GM23338 (cell line): ENCODE results near the gene PRPF4. TPM values are rescaled to one million over a fixed set of nuclear protein-coding genes. Genes with fewer than 3 reads are reported as not detected.

ENCODE experiments used
- ATAC-seq: fragments of 200-7000 bp; cut with Tn5 transposase; 3 replicates; pipeline ENCODE4 v1.9.1; 2020
- DNase-seq: peaks from one replicate; pipeline ENCODE4 v3.0.0-alpha.2; 2015; ENCODE audit warnings: low spot score
- H2AFZ ChIP-seq: fragments of 200-600 bp; sonication (generic); 2 replicates; pipeline ENCODE4 v1.8.0; 2016; ENCODE audit warnings: antibody characterized with exemption, mild to moderate bottlenecking, moderate library complexity
- H3F3A ChIP-seq: fragments of 200-600 bp; sonication (generic); replicated peaks from 2 replicates; pipeline ENCODE4 v1.8.0; 2017; ENCODE audit warnings: antibody characterized with exemption, mixed run types, low read depth
- H3K27ac ChIP-seq: fragments of 200-600 bp; sonication (generic); 2 replicates; pipeline ENCODE4 v1.6.1; 2016; ENCODE audit warnings: low read depth
- H3K27me3 ChIP-seq: fragments of 200-600 bp; sonication (generic); 2 replicates; pipeline ENCODE4 v1.8.0; 2016; ENCODE audit warnings: mild to moderate bottlenecking, mixed run types, moderate library complexity; ENCODE audit not compliant: insufficient read depth
- H3K36me3 ChIP-seq: fragments of 200-600 bp; sonication (generic); 2 replicates; pipeline ENCODE4 v1.8.0; 2016; ENCODE audit warnings: mild to moderate bottlenecking; ENCODE audit not compliant: insufficient read depth
- H3K4me1 ChIP-seq: fragments of 200-600 bp; sonication (generic); 2 replicates; pipeline ENCODE4 v1.8.0; 2016; ENCODE audit warnings: mild to moderate bottlenecking, moderate library complexity; ENCODE audit not compliant: insufficient read depth
- H3K4me2 ChIP-seq: fragments of 200-600 bp; sonication (generic); 2 replicates; pipeline ENCODE4 v1.7.1; 2017; ENCODE audit warnings: mixed run types
- H3K4me3 ChIP-seq: fragments of 200-600 bp; sonication (generic); 2 replicates; pipeline ENCODE4 v1.6.1; 2016; ENCODE audit warnings: mixed run types
- H3K79me2 ChIP-seq: fragments of 200-600 bp; sonication (generic); replicated peaks from 2 replicates; pipeline ENCODE4 v1.8.0; 2017; ENCODE audit warnings: mild to moderate bottlenecking; ENCODE audit not compliant: insufficient read depth
- H3K9me2 ChIP-seq: fragments of 200-600 bp; sonication (generic); 2 replicates; pipeline ENCODE4 v1.8.0; 2017; ENCODE audit not compliant: insufficient read depth
- H4K20me1 ChIP-seq: fragments of 200-600 bp; sonication (generic); replicated peaks from 2 replicates; pipeline ENCODE4 v1.8.0; 2017; ENCODE audit warnings: mild to moderate bottlenecking; ENCODE audit not compliant: insufficient read depth
- H3K27ac Mint-ChIP-seq: 2 replicates; pipeline ENCODE4 v1.8.0; 2020; ENCODE audit warnings: inconsistent platforms, mild to moderate bottlenecking, moderate library complexity, mixed read lengths
- H3K27me3 Mint-ChIP-seq: 3 replicates; pipeline ENCODE4 v1.8.0; 2022; ENCODE audit warnings: low read depth, mild to moderate bottlenecking, moderate library complexity, mixed read lengths, inconsistent platforms; ENCODE audit not compliant: insufficient read depth, poor library complexity
- H3K36me3 Mint-ChIP-seq: 3 replicates; pipeline ENCODE4 v1.8.0; 2021; ENCODE audit warnings: low read depth, mild to moderate bottlenecking, inconsistent platforms, moderate library complexity, mixed read lengths
- H3K4me1 Mint-ChIP-seq: 3 replicates; pipeline ENCODE4 v1.8.0; 2020; ENCODE audit warnings: mild to moderate bottlenecking, inconsistent platforms, mixed read lengths
- H3K4me3 Mint-ChIP-seq: 3 replicates; pipeline ENCODE4 v1.8.0; 2021; ENCODE audit warnings: moderate library complexity, mild to moderate bottlenecking, inconsistent platforms, mixed read lengths
- H3K9me3 Mint-ChIP-seq: 3 replicates; pipeline ENCODE4 v1.8.0; 2020; ENCODE audit warnings: moderate library complexity, mild to moderate bottlenecking, inconsistent platforms, mixed read lengths
- CREB1 ChIP-seq: fragments of 250-450 bp; sonication (Bioruptor Pico); IDR thresholded peaks from 2 replicates; pipeline ENCODE4 v1.5.0; 2020; ENCODE audit warnings: low read depth, mild to moderate bottlenecking, moderate library complexity
- EZH2 ChIP-seq: fragments of 200-600 bp; sonication (generic); IDR thresholded peaks from one replicate; pipeline ENCODE4 v1.8.0; 2017; ENCODE audit warnings: antibody characterized with exemption, mild to moderate bottlenecking, low read depth; ENCODE audit not compliant: unreplicated experiment
- EZH2phosphoT487 ChIP-seq: fragments of 200-600 bp; sonication (generic); IDR thresholded peaks from one replicate; pipeline ENCODE4 v1.8.1; 2018; ENCODE audit warnings: antibody characterized with exemption; ENCODE audit not compliant: unreplicated experiment
- JUNB ChIP-seq: IDR thresholded peaks from one replicate; pipeline ENCODE4 v1.6.1; 2016; ENCODE audit warnings: antibody characterized with exemption; ENCODE audit not compliant: unreplicated experiment
- NANOG ChIP-seq: IDR thresholded peaks from 2 replicates; pipeline ENCODE4 v1.6.1; 2016; ENCODE audit warnings: antibody characterized with exemption, borderline replicate concordance
- POLR2AphosphoS5 ChIP-seq: IDR thresholded peaks from 2 replicates; pipeline ENCODE4 v1.6.1; 2016; ENCODE audit warnings: antibody characterized with exemption, low read depth
- STAT1 ChIP-seq: IDR thresholded peaks from one replicate; pipeline ENCODE4 v1.6.1; 2016; ENCODE audit warnings: antibody characterized with exemption; ENCODE audit not compliant: unreplicated experiment
- ZNF114 ChIP-seq: fragments of 250-450 bp; sonication (Bioruptor Pico); IDR thresholded peaks from 2 replicates; pipeline ENCODE4 v1.5.0; 2020; ENCODE audit warnings: mild to moderate bottlenecking, moderate library complexity
- polyA plus RNA-seq: library from polyadenylated mRNA; unstranded; fragments of >200 nt; fragmentation: Nextera tagmentation; extraction: Ambion mirVana; gene quantifications from 2 replicates; pipeline ENCODE4 v1.2.1, GENCODE V29; 2016
- total RNA-seq: library from RNA; depleted of rRNA; stranded (reverse); fragments of >200 nt; shearing (Covaris generic); gene quantifications from 2 replicates; pipeline ENCODE4 v1.2.3, GENCODE V29; 2014
- TF ChIP-seq, protein P1 (sequence below): IDR thresholded peaks from 2 replicates; pipeline ENCODE4 v1.6.1; 2016; ENCODE audit warnings: antibody characterized with exemption
- TF ChIP-seq, protein P2 (sequence below), 2 experiments: fragments of 200-600 bp in 1 of 2; sonication (generic) in 1 of 2; conservative IDR thresholded peaks; 2 replicates each; pipeline versions ENCODE4 v1.5.1 to v1.6.1; 2016 to 2017; ENCODE audit warnings: antibody characterized with exemption in 2 of 2, low read depth in 2 of 2, mild to moderate bottlenecking in 2 of 2, moderate library complexity in 1 of 2
- TF ChIP-seq, protein P3 (sequence below): IDR thresholded peaks from one replicate; pipeline ENCODE4 v1.6.1; 2018; ENCODE audit warnings: antibody characterized with exemption; ENCODE audit not compliant: unreplicated experiment

Gene PRPF4
- total and polyA plus RNA-seq, 2 experiments from 2014 or later: 18.7 to 34.6 TPM

DNA sequence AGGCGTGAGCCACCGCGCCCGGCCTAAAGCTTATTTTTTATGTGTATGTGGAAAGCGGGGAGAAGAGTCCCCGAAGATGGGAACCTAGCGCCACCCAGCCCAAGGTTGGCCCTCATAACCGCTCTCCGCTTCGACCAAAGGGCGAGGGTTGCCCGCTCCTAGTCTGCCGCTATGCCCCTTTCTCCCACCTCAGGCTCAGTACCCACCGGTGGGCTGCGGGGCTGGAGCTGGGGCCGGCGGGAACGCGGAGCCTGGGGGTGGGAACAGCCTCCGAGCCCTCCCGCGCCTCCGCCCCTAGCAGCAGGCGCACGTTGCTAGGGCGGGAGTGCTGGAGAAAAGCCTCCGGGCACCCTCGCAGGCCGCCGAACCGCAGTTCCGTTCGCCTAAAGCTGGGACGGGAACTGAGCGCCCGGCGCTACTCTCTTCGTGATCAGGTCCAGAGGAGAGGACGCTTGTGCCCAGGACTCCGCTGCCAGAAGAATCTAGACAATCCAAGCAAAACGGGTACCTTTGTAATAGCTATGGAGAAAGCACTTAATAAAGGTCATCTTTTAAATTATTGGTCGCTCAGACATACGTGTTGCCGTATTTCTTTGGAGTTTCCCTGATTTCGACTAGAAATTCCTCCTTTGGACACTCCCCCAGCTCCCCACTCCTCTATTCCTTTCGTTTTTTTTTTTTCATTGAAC, 64.7 kb downstream of the PRPF4 start, which contains the start of gene WDR31:
TSS of gene WDR31 (minus strand) at position 265 of the 689 bp plus-strand sequence. CDS start 8,253 bp downstream, outside the sequence.
- Histone ChIP-seq H3K27ac (no peak within 1 kb of the TSS), H3K36me3 (no peaks in the 10 kb centered on the region), H2AFZ (peak within 1 kb of the TSS; percentile 100), H4K20me1 (no peaks in the 10 kb centered on the region), H3K79me2 (no peaks in the 10 kb centered on the region), H3K4me1 (no peaks in the 10 kb centered on the region), H3K4me2 (peak within 1 kb of the TSS; percentile 88), H3K27me3 (peaks cover 19% of the 10 kb centered on the region), H3K4me3 (peak within 1 kb of the TSS; percentile 86), H3F3A (no peaks in the 10 kb centered on the region), H3K9me2 (no peaks in the 10 kb centered on the region)
- Mint-ChIP-seq H3K27ac (no peak within 1 kb of the TSS), H3K9me3 (no peaks in the 10 kb centered on the region), H3K4me1 (peaks cover 5% of the 10 kb centered on the region; the same call in 1 of the 3 replicates), H3K27me3 (peaks cover 20% of the 10 kb centered on the region), H3K36me3 (no peaks in the 10 kb centered on the region), H3K4me3 (peak within 1 kb of the TSS; percentile 85)
- DNase-seq (peak; percentile 89), ATAC-seq (peak; percentile 98)
- peak; percentile 73 for TF ChIP-seq CREB1
- no peak for TF ChIP-seq STAT1
- TF ChIP-seq POLR2AphosphoS5: peak; percentile 75
- TF ChIP-seq, protein P1, sequence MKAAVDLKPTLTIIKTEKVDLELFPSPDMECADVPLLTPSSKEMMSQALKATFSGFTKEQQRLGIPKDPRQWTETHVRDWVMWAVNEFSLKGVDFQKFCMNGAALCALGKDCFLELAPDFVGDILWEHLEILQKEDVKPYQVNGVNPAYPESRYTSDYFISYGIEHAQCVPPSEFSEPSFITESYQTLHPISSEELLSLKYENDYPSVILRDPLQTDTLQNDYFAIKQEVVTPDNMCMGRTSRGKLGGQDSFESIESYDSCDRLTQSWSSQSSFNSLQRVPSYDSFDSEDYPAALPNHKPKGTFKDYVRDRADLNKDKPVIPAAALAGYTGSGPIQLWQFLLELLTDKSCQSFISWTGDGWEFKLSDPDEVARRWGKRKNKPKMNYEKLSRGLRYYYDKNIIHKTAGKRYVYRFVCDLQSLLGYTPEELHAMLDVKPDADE: peak; percentile 59
- peak; percentile 39 for TF ChIP-seq EZH2

DNA sequence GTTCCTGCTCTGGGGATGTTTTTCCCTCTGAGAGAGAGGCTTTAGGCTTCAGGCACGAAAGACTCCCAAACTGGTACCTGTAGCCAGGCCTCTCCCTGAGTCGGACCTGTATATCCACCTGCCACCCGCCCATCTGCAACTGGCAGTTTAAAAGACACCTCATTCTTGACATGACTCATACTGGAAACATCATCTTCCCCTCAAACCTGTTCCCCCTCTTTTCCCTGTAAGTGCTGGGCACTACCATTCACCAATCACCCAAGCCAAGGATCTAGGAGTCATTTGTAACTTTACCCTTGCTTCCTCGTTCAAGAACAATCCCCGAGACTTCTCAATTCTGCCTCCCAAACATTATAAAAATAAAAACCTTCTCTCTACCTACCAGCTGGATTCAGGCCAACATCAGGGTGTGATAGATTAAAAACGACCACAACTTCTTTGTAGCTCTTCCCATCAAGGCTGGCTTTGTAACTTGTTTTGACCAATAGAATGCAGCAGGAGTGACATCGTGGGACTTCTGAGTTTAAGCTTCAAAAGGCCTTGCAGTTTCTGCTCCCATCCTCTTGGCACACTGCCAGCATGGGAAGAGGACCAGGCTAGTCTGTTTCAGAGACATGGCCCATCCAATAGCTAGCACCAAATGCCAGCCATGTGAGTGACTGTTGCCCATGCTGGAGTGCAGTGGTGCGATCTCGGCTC, 66.4 kb downstream of the PRPF4 start:
- H3K9me3 Mint-ChIP-seq: no peaks in the 10 kb centered on the region
- Histone ChIP-seq H3K9me2 (no peaks in the 10 kb centered on the region), H3F3A (no peaks in the 10 kb centered on the region), H3K4me2 (no peak overlapping the region), H3K79me2 (no peaks in the 10 kb centered on the region), H3K4me1 (no peaks in the 10 kb centered on the region), H3K4me3 (no peak overlapping the region), H3K36me3 (no peaks in the 10 kb centered on the region), H2AFZ (no peak overlapping the region), H3K27me3 (peaks cover 19% of the 10 kb centered on the region), H3K27ac (no peak overlapping the region), H4K20me1 (no peaks in the 10 kb centered on the region)
- no peaks in the 10 kb centered on the region for H3K36me3 Mint-ChIP-seq
- H3K4me1 Mint-ChIP-seq: peaks cover 5% of the 10 kb centered on the region; the same call in 1 of the 3 replicates
- H3K4me3 Mint-ChIP-seq: no peak overlapping the region
- peaks cover 24% of the 10 kb centered on the region for H3K27me3 Mint-ChIP-seq
- ATAC-seq: no peak
- DNase-seq: peak; percentile 44
- no peak overlapping the region for H3K27ac Mint-ChIP-seq
- TF ChIP-seq NANOG: no peak
- TF ChIP-seq, protein P2, sequence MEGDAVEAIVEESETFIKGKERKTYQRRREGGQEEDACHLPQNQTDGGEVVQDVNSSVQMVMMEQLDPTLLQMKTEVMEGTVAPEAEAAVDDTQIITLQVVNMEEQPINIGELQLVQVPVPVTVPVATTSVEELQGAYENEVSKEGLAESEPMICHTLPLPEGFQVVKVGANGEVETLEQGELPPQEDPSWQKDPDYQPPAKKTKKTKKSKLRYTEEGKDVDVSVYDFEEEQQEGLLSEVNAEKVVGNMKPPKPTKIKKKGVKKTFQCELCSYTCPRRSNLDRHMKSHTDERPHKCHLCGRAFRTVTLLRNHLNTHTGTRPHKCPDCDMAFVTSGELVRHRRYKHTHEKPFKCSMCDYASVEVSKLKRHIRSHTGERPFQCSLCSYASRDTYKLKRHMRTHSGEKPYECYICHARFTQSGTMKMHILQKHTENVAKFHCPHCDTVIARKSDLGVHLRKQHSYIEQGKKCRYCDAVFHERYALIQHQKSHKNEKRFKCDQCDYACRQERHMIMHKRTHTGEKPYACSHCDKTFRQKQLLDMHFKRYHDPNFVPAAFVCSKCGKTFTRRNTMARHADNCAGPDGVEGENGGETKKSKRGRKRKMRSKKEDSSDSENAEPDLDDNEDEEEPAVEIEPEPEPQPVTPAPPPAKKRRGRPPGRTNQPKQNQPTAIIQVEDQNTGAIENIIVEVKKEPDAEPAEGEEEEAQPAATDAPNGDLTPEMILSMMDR (conservative IDR thresholded peaks at IDR 0.05; ENCODE audit: low read depth in 2 of 2): no peak
- no peak for TF ChIP-seq EZH2phosphoT487
- no peak for TF ChIP-seq CREB1
- TF ChIP-seq POLR2AphosphoS5: no peak
- TF ChIP-seq EZH2: no peak
- TF ChIP-seq STAT1: no peak
- TF ChIP-seq, protein P3, sequence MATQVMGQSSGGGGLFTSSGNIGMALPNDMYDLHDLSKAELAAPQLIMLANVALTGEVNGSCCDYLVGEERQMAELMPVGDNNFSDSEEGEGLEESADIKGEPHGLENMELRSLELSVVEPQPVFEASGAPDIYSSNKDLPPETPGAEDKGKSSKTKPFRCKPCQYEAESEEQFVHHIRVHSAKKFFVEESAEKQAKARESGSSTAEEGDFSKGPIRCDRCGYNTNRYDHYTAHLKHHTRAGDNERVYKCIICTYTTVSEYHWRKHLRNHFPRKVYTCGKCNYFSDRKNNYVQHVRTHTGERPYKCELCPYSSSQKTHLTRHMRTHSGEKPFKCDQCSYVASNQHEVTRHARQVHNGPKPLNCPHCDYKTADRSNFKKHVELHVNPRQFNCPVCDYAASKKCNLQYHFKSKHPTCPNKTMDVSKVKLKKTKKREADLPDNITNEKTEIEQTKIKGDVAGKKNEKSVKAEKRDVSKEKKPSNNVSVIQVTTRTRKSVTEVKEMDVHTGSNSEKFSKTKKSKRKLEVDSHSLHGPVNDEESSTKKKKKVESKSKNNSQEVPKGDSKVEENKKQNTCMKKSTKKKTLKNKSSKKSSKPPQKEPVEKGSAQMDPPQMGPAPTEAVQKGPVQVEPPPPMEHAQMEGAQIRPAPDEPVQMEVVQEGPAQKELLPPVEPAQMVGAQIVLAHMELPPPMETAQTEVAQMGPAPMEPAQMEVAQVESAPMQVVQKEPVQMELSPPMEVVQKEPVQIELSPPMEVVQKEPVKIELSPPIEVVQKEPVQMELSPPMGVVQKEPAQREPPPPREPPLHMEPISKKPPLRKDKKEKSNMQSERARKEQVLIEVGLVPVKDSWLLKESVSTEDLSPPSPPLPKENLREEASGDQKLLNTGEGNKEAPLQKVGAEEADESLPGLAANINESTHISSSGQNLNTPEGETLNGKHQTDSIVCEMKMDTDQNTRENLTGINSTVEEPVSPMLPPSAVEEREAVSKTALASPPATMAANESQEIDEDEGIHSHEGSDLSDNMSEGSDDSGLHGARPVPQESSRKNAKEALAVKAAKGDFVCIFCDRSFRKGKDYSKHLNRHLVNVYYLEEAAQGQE: no peak
- TF ChIP-seq, protein P1: no peak
- TF ChIP-seq JUNB: no peak
- no peak for TF ChIP-seq ZNF114 (CRISPR knock-in tag)
